ENCODE measurements around the gene ZSWIM3.

ZSWIM3 gene

GRCh38 chr20:45840700-45841198, 16.7 kb upstream of the ZSWIM3 start:
- no peak for TF ChIP-seq CTCF (IDR thresholded peaks at IDR 0.05; ENCODE audit: insufficient read depth, low read depth, low read length, missing control alignments)
- no peak overlapping the region for H3K4me3 ChIP-seq (ENCODE audit: low read depth, low read length)
- DNase-seq (ENCODE audit: low read depth), result no peak

- no peak for DNase-seq (ENCODE audit: low read depth)
- no peak for TF ChIP-seq CTCF (IDR thresholded peaks at IDR 0.05; ENCODE audit: insufficient read depth, low read depth, low read length, missing control alignments)
- no peak overlapping the region for H3K4me3 ChIP-seq (ENCODE audit: low read depth, low read length)
Observed at GRCh38 chr20:45841407-45842129, 15.8 kb upstream of the ZSWIM3 start.

- no peak for TF ChIP-seq CTCF (IDR thresholded peaks at IDR 0.05; ENCODE audit: insufficient read depth, low read depth, low read length, missing control alignments)
- DNase-seq (ENCODE audit: low read depth), result peak; percentile 61
- no peak overlapping the region for H3K4me3 ChIP-seq (ENCODE audit: low read depth, low read length)
Observed at GRCh38 chr20:45842169-45842812, 15.1 kb upstream of the ZSWIM3 start.

GRCh38 chr20:45843506-45843905, 13.9 kb upstream of the ZSWIM3 start:
- DNase-seq (ENCODE audit: low read depth), result no peak
- H3K4me3 ChIP-seq (ENCODE audit: low read depth, low read length), result no peak overlapping the region
- TF ChIP-seq CTCF (IDR thresholded peaks at IDR 0.05; ENCODE audit: insufficient read depth, low read depth, low read length, missing control alignments), result no peak

- no peak overlapping the region for H3K4me3 ChIP-seq (ENCODE audit: low read depth, low read length)
- TF ChIP-seq CTCF (IDR thresholded peaks at IDR 0.05; ENCODE audit: insufficient read depth, low read depth, low read length, missing control alignments), result no peak
- no peak for DNase-seq (ENCODE audit: low read depth)
Observed at GRCh38 chr20:45845452-45845851, 12.0 kb upstream of the ZSWIM3 start.

- no peak for DNase-seq (ENCODE audit: low read depth)
- H3K4me3 ChIP-seq (ENCODE audit: low read depth, low read length), result no peak overlapping the region
- TF ChIP-seq CTCF (IDR thresholded peaks at IDR 0.05; ENCODE audit: insufficient read depth, low read depth, low read length, missing control alignments), result no peak
Observed at GRCh38 chr20:45848421-45848820, 9.0 kb upstream of the ZSWIM3 start.

Data from GM12865 (cell line).